Mesenchymal stem cell (in vitro differentiated cells and primary cell): ENCODE measurements around the gene AMPH.

Source experiments
- DNase-seq: peaks from one replicate; pipeline ENCODE4 v3.0.0-alpha.2; 2013
- H2AFZ ChIP-seq: one replicate; pipeline ENCODE4 v1.6.1; 2013; ENCODE audit warnings: low read depth, mild to moderate bottlenecking, control low read depth, inconsistent platforms, low read length, moderate library complexity
- H2AK5ac ChIP-seq: 2 replicates; pipeline ENCODE4 v1.6.1; 2013; ENCODE audit warnings: low read length, moderate library complexity, mild to moderate bottlenecking, inconsistent platforms; ENCODE audit not compliant: severe bottlenecking
- H2BK120ac ChIP-seq: one replicate; pipeline ENCODE4 v1.6.1; 2013; ENCODE audit warnings: low read depth, mild to moderate bottlenecking, inconsistent platforms, low read length, moderate library complexity
- H2BK12ac ChIP-seq, 2 experiments: one replicate each; pipeline ENCODE4 v1.6.1; 2013; ENCODE audit warnings: inconsistent platforms in 2 of 2, low read length in 2 of 2, mild to moderate bottlenecking in 2 of 2, moderate library complexity in 2 of 2, control low read depth in 1 of 2
- H2BK15ac ChIP-seq: one replicate; pipeline ENCODE4 v1.6.1; 2013; ENCODE audit warnings: mild to moderate bottlenecking, low read depth, inconsistent platforms; ENCODE audit not compliant: poor library complexity, severe bottlenecking
- H2BK5ac ChIP-seq: 2 replicates; pipeline ENCODE4 v1.6.1; 2013; ENCODE audit warnings: low read depth, mild to moderate bottlenecking, low read length, control low read depth, inconsistent platforms; ENCODE audit not compliant: poor library complexity, severe bottlenecking
- H3K14ac ChIP-seq, 2 experiments: one replicate each; pipeline ENCODE4 v1.6.1; 2013; ENCODE audit warnings: inconsistent platforms in 2 of 2, low read length in 2 of 2, control low read depth in 1 of 2, mild to moderate bottlenecking in 1 of 2, moderate library complexity in 1 of 2
- H3K18ac ChIP-seq, 2 experiments: one replicate each; pipeline ENCODE4 v1.6.1; 2013; ENCODE audit warnings: inconsistent platforms in 2 of 2, low read length in 2 of 2, control low read depth in 1 of 2, low read depth in 1 of 2, mild to moderate bottlenecking in 1 of 2
- H3K23ac ChIP-seq, 2 experiments: one replicate each; pipeline ENCODE4 v1.6.1; 2013; ENCODE audit warnings: inconsistent platforms in 2 of 2, low read length in 2 of 2, mild to moderate bottlenecking in 2 of 2, moderate library complexity in 2 of 2, control low read depth in 1 of 2
- H3K27ac ChIP-seq: 2 replicates; pipeline ENCODE4 v1.5.1; 2013; ENCODE audit warnings: mild to moderate bottlenecking, moderate library complexity, low read length, control low read depth, inconsistent platforms; ENCODE audit not compliant: poor library complexity, severe bottlenecking
- H3K27me3 ChIP-seq, 2 experiments: 2 replicates each; pipeline versions ENCODE4 v1.6.1 to v1.7.0; 2013; ENCODE audit warnings: low read length in 2 of 2, mild to moderate bottlenecking in 2 of 2, moderate library complexity in 2 of 2, control low read depth in 1 of 2, inconsistent platforms in 1 of 2; ENCODE audit not compliant: control insufficient read depth in 1 of 2, insufficient read depth in 1 of 2
- H3K36me3 ChIP-seq, 2 experiments: 2 replicates each; pipeline versions ENCODE4 v1.6.1 to v1.7.0; 2013; ENCODE audit warnings: low read length in 2 of 2, control low read depth in 1 of 2, inconsistent platforms in 1 of 2, low read depth in 1 of 2, mild to moderate bottlenecking in 1 of 2; ENCODE audit not compliant: insufficient read depth in 2 of 2, control insufficient read depth in 1 of 2
- H3K4ac ChIP-seq, 2 experiments: one replicate each; pipeline ENCODE4 v1.6.1; 2013; ENCODE audit warnings: inconsistent platforms in 2 of 2, low read length in 2 of 2, mild to moderate bottlenecking in 2 of 2, moderate library complexity in 2 of 2, control low read depth in 1 of 2, low read depth in 1 of 2
- H3K4me1 ChIP-seq: 2 replicates; pipeline ENCODE4 v1.6.1; 2013; ENCODE audit warnings: low read depth, low read length, control low read depth; ENCODE audit not compliant: control insufficient read depth, insufficient read depth
- H3K4me2 ChIP-seq: 2 replicates; pipeline ENCODE4 v1.6.1; 2013; ENCODE audit warnings: low read length, mild to moderate bottlenecking, inconsistent platforms; ENCODE audit not compliant: poor library complexity, severe bottlenecking
- H3K4me3 ChIP-seq, 2 experiments: 2 replicates each; pipeline versions ENCODE4 v1.5.1 to v1.7.0; 2013; ENCODE audit warnings: low read length in 2 of 2, mild to moderate bottlenecking in 2 of 2, control low read depth in 1 of 2, low read depth in 1 of 2; ENCODE audit not compliant: insufficient read depth in 1 of 2
- H3K79me1 ChIP-seq: replicated peaks from 2 replicates; pipeline ENCODE4 v1.6.1; 2013; ENCODE audit warnings: mild to moderate bottlenecking, control low read depth, low read length, inconsistent platforms; ENCODE audit not compliant: poor library complexity, severe bottlenecking
- H3K9ac ChIP-seq: 2 replicates; pipeline ENCODE4 v1.7.0; 2013; ENCODE audit warnings: mild to moderate bottlenecking, low read length, moderate library complexity
- H3K9me3 ChIP-seq: 2 replicates; pipeline ENCODE4 v1.7.0; 2013; ENCODE audit warnings: mild to moderate bottlenecking, low read length; ENCODE audit not compliant: control insufficient read depth
- H4K8ac ChIP-seq: one replicate; pipeline ENCODE4 v1.6.1; 2013; ENCODE audit warnings: inconsistent platforms, mild to moderate bottlenecking, low read length, moderate library complexity
- H4K91ac ChIP-seq: one replicate; pipeline ENCODE4 v1.6.1; 2013; ENCODE audit warnings: mild to moderate bottlenecking, low read length, inconsistent platforms
- WGBS: methylation state at CpG from one replicate; pipeline ENCODE4 v1.1.7; 2013; ENCODE audit warnings: mixed read lengths; 5-methylcytosine and 5-hydroxymethylcytosine counted together

AMPH gene

DNA sequence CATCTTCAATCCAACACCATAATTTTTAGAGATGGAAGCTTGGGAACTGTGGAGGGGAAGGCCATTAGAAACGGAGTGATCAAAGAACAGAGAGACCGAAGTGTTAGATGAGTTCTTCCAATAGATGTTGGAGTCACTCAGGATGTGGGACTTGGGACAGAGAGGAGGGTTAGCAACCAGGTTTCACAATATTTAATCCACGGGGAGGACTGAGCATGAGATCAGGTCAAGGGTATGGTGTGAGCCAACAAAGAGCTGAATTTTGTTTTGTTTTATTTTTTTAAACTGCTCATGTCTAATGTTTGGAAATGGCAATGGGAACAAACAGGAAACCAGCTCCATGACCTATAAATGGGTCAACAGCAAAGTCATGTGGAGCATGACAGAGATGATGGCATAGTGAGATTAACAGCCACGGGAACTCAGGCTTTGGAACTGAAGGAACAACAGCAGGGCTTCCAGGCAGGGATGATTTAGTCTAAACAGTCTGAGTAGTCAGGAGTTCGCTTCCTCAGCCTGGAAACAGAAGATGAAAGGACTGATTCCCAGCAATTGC lies 38.9 kb upstream of the AMPH start:
- 58% methylated on average over 5 of the region's 5 CpGs for WGBS
- H3K4me3 ChIP-seq = no peak overlapping the region
- H3K4ac ChIP-seq = no peak overlapping the region
- H3K14ac ChIP-seq = no peak overlapping the region
- no peak overlapping the region for H3K4me2 ChIP-seq
- H2BK12ac ChIP-seq = no peak overlapping the region
- H3K27me3 ChIP-seq = no peaks in the 10 kb centered on the region
- no peak overlapping the region for H2AK5ac ChIP-seq
- no peak overlapping the region for H3K23ac ChIP-seq
- H4K8ac ChIP-seq = no peak overlapping the region
- peak overlapping the region; percentile 46 for H3K9ac ChIP-seq
- H4K91ac ChIP-seq = no peak overlapping the region
- H2BK120ac ChIP-seq = no peak overlapping the region
- H2AFZ ChIP-seq = no peak overlapping the region
- no peak overlapping the region for H2BK15ac ChIP-seq
- no peak overlapping the region for H3K18ac ChIP-seq
- no peaks in the 10 kb centered on the region for H3K9me3 ChIP-seq
- no peaks in the 10 kb centered on the region for H3K36me3 ChIP-seq
- H3K27ac ChIP-seq = no peak overlapping the region
- no peak overlapping the region for H2BK5ac ChIP-seq
- no peaks in the 10 kb centered on the region for H3K79me1 ChIP-seq
- DNase-seq = peak; percentile 2
- H3K4me1 ChIP-seq = no peaks in the 10 kb centered on the region

- no peaks in the 10 kb centered on the region for H3K27me3 ChIP-seq
- no peak overlapping the region for H2AK5ac ChIP-seq
- WGBS = 92% methylated on average over 5 of the region's 7 CpGs
- H3K4me2 ChIP-seq = no peak overlapping the region
- H3K79me1 ChIP-seq = no peaks in the 10 kb centered on the region
- H3K4me1 ChIP-seq = no peaks in the 10 kb centered on the region
- no peak overlapping the region for H2AFZ ChIP-seq
- H3K18ac ChIP-seq = no peak overlapping the region
- H4K8ac ChIP-seq = no peak overlapping the region
- H3K4me3 ChIP-seq = no peak overlapping the region
- H3K9me3 ChIP-seq = no peaks in the 10 kb centered on the region
- no peak overlapping the region for H2BK120ac ChIP-seq
- H3K27ac ChIP-seq = no peak overlapping the region
- H4K91ac ChIP-seq = no peak overlapping the region
- H3K36me3 ChIP-seq = no peaks in the 10 kb centered on the region
- no peak for DNase-seq
- H3K14ac ChIP-seq = no peak overlapping the region
- H2BK5ac ChIP-seq = no peak overlapping the region
- no peak overlapping the region for H3K9ac ChIP-seq
- no peak overlapping the region for H2BK15ac ChIP-seq
- no peak overlapping the region for H2BK12ac ChIP-seq
- H3K4ac ChIP-seq = no peak overlapping the region
- H3K23ac ChIP-seq = no peak overlapping the region
Measured at GRCh38 chr7:38664972-38665371, 33.8 kb upstream of the AMPH start.

GRCh38 chr7:38660427-38661099 lies 29.4 kb upstream of the AMPH start:
- Histone ChIP-seq H2AK5ac (no peak overlapping the region), H3K9me3 (no peaks in the 10 kb centered on the region), H2AFZ (no peak overlapping the region), H3K18ac (no peak overlapping the region), H3K23ac (no peak overlapping the region), H3K4me1 (peaks cover 3% of the 10 kb centered on the region), H2BK12ac (no peak overlapping the region), H3K79me1 (no peaks in the 10 kb centered on the region), H3K4me3 (no peak overlapping the region), H2BK5ac (no peak overlapping the region), H3K4me2 (no peak overlapping the region), H2BK120ac (no peak overlapping the region), H3K27ac (no peak overlapping the region), H3K14ac (no peak overlapping the region), H4K8ac (no peak overlapping the region), H3K36me3 (no peaks in the 10 kb centered on the region), H2BK15ac (no peak overlapping the region), H4K91ac (no peak overlapping the region), H3K27me3 (no peaks in the 10 kb centered on the region), H3K4ac (no peak overlapping the region), H3K9ac (no peak overlapping the region)
- peak; percentile 5 for DNase-seq
- 24% methylated on average over 5 of the region's 6 CpGs for WGBS

GRCh38 chr7:38659931-38660330 lies 28.8 kb upstream of the AMPH start:
- H3K4ac ChIP-seq = no peak overlapping the region
- no peak overlapping the region for H2BK12ac ChIP-seq
- DNase-seq = no peak
- WGBS = 87% methylated on average over 4 of the region's 6 CpGs
- no peak overlapping the region for H3K27ac ChIP-seq
- no peak overlapping the region for H2AK5ac ChIP-seq
- no peak overlapping the region for H4K8ac ChIP-seq
- H3K36me3 ChIP-seq = no peaks in the 10 kb centered on the region
- H3K14ac ChIP-seq = no peak overlapping the region
- H3K4me2 ChIP-seq = no peak overlapping the region
- no peak overlapping the region for H4K91ac ChIP-seq
- no peak overlapping the region for H3K9ac ChIP-seq
- H2BK5ac ChIP-seq = no peak overlapping the region
- no peaks in the 10 kb centered on the region for H3K79me1 ChIP-seq
- no peak overlapping the region for H2BK15ac ChIP-seq
- H3K4me3 ChIP-seq = no peak overlapping the region
- H2BK120ac ChIP-seq = no peak overlapping the region
- H3K18ac ChIP-seq = no peak overlapping the region
- H2AFZ ChIP-seq = no peak overlapping the region
- H3K9me3 ChIP-seq = no peaks in the 10 kb centered on the region
- H3K27me3 ChIP-seq = no peaks in the 10 kb centered on the region
- no peak overlapping the region for H3K23ac ChIP-seq
- H3K4me1 ChIP-seq = peaks cover 3% of the 10 kb centered on the region
